Fibroblast of villous mesenchyme (primary cell): Measurements from ENCODE around the gene COL23A1. TPM values are rescaled to one million over a fixed set of nuclear protein-coding genes. Genes with fewer than 3 reads are reported as not detected.
"Not testable (repeated sequence)": the region's sequence is repeated elsewhere in the genome, so short reads cannot be mapped to it uniquely, and the experiment has no call there.

Experiments
- DNase-seq: peaks from one replicate; pipeline ENCODE4 v3.0.0-alpha.2; 2010; ENCODE audit warnings: low read depth
- H3K4me3 ChIP-seq: 2 replicates; pipeline ENCODE4 v1.5.1; 2011; ENCODE audit warnings: low read depth, mild to moderate bottlenecking, low read length
- CTCF ChIP-seq: IDR thresholded peaks from 2 replicates; pipeline ENCODE4 v1.5.1; 2012; ENCODE audit warnings: low read depth, mild to moderate bottlenecking, low read length; ENCODE audit not compliant: insufficient read depth
- total RNA-seq: library from RNA; depleted of rRNA; stranded (reverse); fragments of >200 nt; gene quantifications from 2 replicates; pipeline ENCODE4 v1.2.3, GENCODE V29; 2012

Gene COL23A1
- total RNA-seq, 1 donor = not detected

- no peak for TF ChIP-seq CTCF
- no peak for DNase-seq
- H3K4me3 ChIP-seq = no peak overlapping the region
Observed at GRCh38 chr5:178199581-178200434, 390.4 kb downstream of the COL23A1 start.

GRCh38 chr5:178198706-178199105 lies 391.5 kb downstream of the COL23A1 start:
- H3K4me3 ChIP-seq = no peak overlapping the region
- no peak for DNase-seq
- no peak for TF ChIP-seq CTCF

- not testable (repeated sequence) for H3K4me3 ChIP-seq, DNase-seq
Observed at GRCh38 chr5:178198151-178198550, 392.0 kb downstream of the COL23A1 start.

- peak; percentile 51 for TF ChIP-seq CTCF
- no peak for DNase-seq
- H3K4me3 ChIP-seq = no peak overlapping the region
Observed at GRCh38 chr5:178196986-178197385, 393.2 kb downstream of the COL23A1 start.

- DNase-seq = no peak
- H3K4me3 ChIP-seq = no peak overlapping the region
- TF ChIP-seq CTCF = no peak
Observed at GRCh38 chr5:178196281-178196812, 393.8 kb downstream of the COL23A1 start.

GRCh38 chr5:178194026-178194425 lies 396.2 kb downstream of the COL23A1 start:
- no peak for TF ChIP-seq CTCF
- no peak for DNase-seq
- H3K4me3 ChIP-seq = no peak overlapping the region

GRCh38 chr5:178193251-178193809 lies 396.9 kb downstream of the COL23A1 start:
- H3K4me3 ChIP-seq = no peak overlapping the region
- DNase-seq = no peak
- TF ChIP-seq CTCF = no peak
